Hepatocyte (in vitro differentiated cells): ENCODE results near the gene ASIC1. TPM values are rescaled to one million over a fixed set of nuclear protein-coding genes. Genes with fewer than 3 reads are reported as not detected.

ENCODE experiments used
- DNase-seq: peaks from one replicate; pipeline ENCODE4 v3.0.0-alpha.2; 2016; ENCODE audit warnings: low spot score
- H2AFZ ChIP-seq: fragments of 200-600 bp; sonication (generic); 2 replicates; pipeline ENCODE4 v1.6.0; 2016; ENCODE audit warnings: antibody characterized with exemption, mild to moderate bottlenecking
- H3K27ac ChIP-seq: fragments of 200-600 bp; sonication (generic); 2 replicates; pipeline ENCODE4 v1.5.1; 2016; ENCODE audit warnings: mild to moderate bottlenecking
- H3K27me3 ChIP-seq: fragments of 200-600 bp; sonication (generic); 2 replicates; pipeline ENCODE4 v1.6.1; 2016
- H3K36me3 ChIP-seq: fragments of 200-600 bp; sonication (generic); replicated peaks from 2 replicates; pipeline ENCODE4 v1.5.1; 2016; ENCODE audit warnings: low read depth; ENCODE audit not compliant: insufficient read depth
- H3K4me1 ChIP-seq: fragments of 200-600 bp; sonication (generic); 2 replicates; pipeline ENCODE4 v1.5.1; 2016; ENCODE audit warnings: mild to moderate bottlenecking, moderate library complexity; ENCODE audit not compliant: insufficient read depth
- H3K4me2 ChIP-seq: fragments of 200-600 bp; sonication (generic); 2 replicates; pipeline ENCODE4 v1.6.0; 2016
- H3K4me3 ChIP-seq: fragments of 200-600 bp; sonication (generic); 2 replicates; pipeline ENCODE4 v1.5.1; 2016; ENCODE audit warnings: mild to moderate bottlenecking
- H3K79me2 ChIP-seq: fragments of 200-600 bp; sonication (generic); 2 replicates; pipeline ENCODE4 v1.6.0; 2017; ENCODE audit warnings: mild to moderate bottlenecking
- H3K9me2 ChIP-seq: fragments of 200-600 bp; sonication (generic); replicated peaks from 2 replicates; pipeline ENCODE4 v1.6.0; 2017; ENCODE audit warnings: mild to moderate bottlenecking; ENCODE audit not compliant: insufficient read depth
- H3K9me3 ChIP-seq: fragments of 200-600 bp; sonication (generic); 2 replicates; pipeline ENCODE4 v1.5.1; 2016; ENCODE audit warnings: low read depth, mild to moderate bottlenecking
- H4K20me1 ChIP-seq: fragments of 200-600 bp; sonication (generic); 2 replicates; pipeline ENCODE4 v1.6.0; 2016; ENCODE audit warnings: mild to moderate bottlenecking; ENCODE audit not compliant: insufficient read depth, poor library complexity, severe bottlenecking
- CTCF ChIP-seq: fragments of 200-600 bp; sonication (generic); IDR thresholded peaks from 2 replicates; pipeline ENCODE4 v1.5.1; 2016; ENCODE audit warnings: antibody characterized with exemption, mild to moderate bottlenecking; ENCODE audit not compliant: poor library complexity
- EZH2 ChIP-seq: fragments of 200-600 bp; sonication (generic); IDR thresholded peaks from 2 replicates; pipeline ENCODE4 v1.6.1; 2016; ENCODE audit warnings: antibody characterized with exemption, mild to moderate bottlenecking, borderline replicate concordance
- EZH2phosphoT487 ChIP-seq: fragments of 200-600 bp; sonication (generic); IDR thresholded peaks from one replicate; pipeline ENCODE4 v1.6.1; 2018; ENCODE audit warnings: antibody characterized with exemption, mild to moderate bottlenecking, low read depth, moderate library complexity; ENCODE audit not compliant: unreplicated experiment, severe bottlenecking
- WGBS: methylation state at CpG from one replicate; pipeline ENCODE4 v1.1.6; 2016; ENCODE audit warnings: low lambda C conversion rate; ENCODE audit errors: missing lambda C conversion rate; 5-methylcytosine and 5-hydroxymethylcytosine counted together
- polyA plus RNA-seq: library from polyadenylated mRNA; unstranded; fragments of >200 nt; fragmentation: Nextera tagmentation; extraction: Ambion mirVana; gene quantifications from 2 replicates; pipeline ENCODE4 v1.2.1, GENCODE V29; 2016
- total RNA-seq: library from RNA; depleted of rRNA; stranded (reverse); fragments of >200 nt; gene quantifications from 2 replicates; pipeline ENCODE4 v1.2.3, GENCODE V29; 2014

ASIC1 gene
- total and polyA plus RNA-seq, 2 experiments from 2014 or later = 2.4 to 4.6 TPM

- no peak overlapping the region for H3K27ac ChIP-seq
- no peak for TF ChIP-seq EZH2phosphoT487
- no peak for TF ChIP-seq EZH2
- no peak for TF ChIP-seq CTCF
- DNase-seq = no peak
- H3K27me3 ChIP-seq = peaks cover 9% of the 10 kb centered on the region
- H3K9me2 ChIP-seq = no peaks in the 10 kb centered on the region
- H3K4me3 ChIP-seq = no peak overlapping the region
- no peaks in the 10 kb centered on the region for H3K4me1 ChIP-seq
- no peak overlapping the region for H2AFZ ChIP-seq
- H3K79me2 ChIP-seq = no peaks in the 10 kb centered on the region
- 97% methylated on average over 2 of the region's 2 CpGs for WGBS
- H3K9me3 ChIP-seq = no peaks in the 10 kb centered on the region
- no peak overlapping the region for H3K4me2 ChIP-seq
- no peaks in the 10 kb centered on the region for H4K20me1 ChIP-seq
- no peaks in the 10 kb centered on the region for H3K36me3 ChIP-seq
Observed at GRCh38 chr12:50061171-50061570, 3.8 kb downstream of the ASIC1 start.

GRCh38 chr12:50061946-50062686 lies 4.7 kb downstream of the ASIC1 start:
- no peaks in the 10 kb centered on the region for H3K27me3 ChIP-seq
- no peak overlapping the region for H3K4me2 ChIP-seq
- no peaks in the 10 kb centered on the region for H3K36me3 ChIP-seq
- no peak overlapping the region for H3K4me3 ChIP-seq
- TF ChIP-seq EZH2 (no peak), CTCF (no peak), EZH2phosphoT487 (no peak)
- no peaks in the 10 kb centered on the region for H3K9me3 ChIP-seq
- H3K4me1 ChIP-seq = no peaks in the 10 kb centered on the region
- no peaks in the 10 kb centered on the region for H3K9me2 ChIP-seq
- H2AFZ ChIP-seq = no peak overlapping the region
- no peak for DNase-seq
- no peaks in the 10 kb centered on the region for H4K20me1 ChIP-seq
- no peak overlapping the region for H3K27ac ChIP-seq
- no peaks in the 10 kb centered on the region for H3K79me2 ChIP-seq
- WGBS = 78% methylated on average over 6 of the region's 6 CpGs

GRCh38 chr12:50062728-50063460 lies 5.5 kb downstream of the ASIC1 start:
- no peaks in the 10 kb centered on the region for H3K9me3 ChIP-seq
- H3K27me3 ChIP-seq = no peaks in the 10 kb centered on the region
- H3K4me2 ChIP-seq = no peak overlapping the region
- no peaks in the 10 kb centered on the region for H3K36me3 ChIP-seq
- TF ChIP-seq CTCF = no peak
- no peak for TF ChIP-seq EZH2phosphoT487
- TF ChIP-seq EZH2 = no peak
- no peaks in the 10 kb centered on the region for H3K79me2 ChIP-seq
- no peak overlapping the region for H3K27ac ChIP-seq
- H4K20me1 ChIP-seq = no peaks in the 10 kb centered on the region
- no peak for DNase-seq
- H3K4me3 ChIP-seq = no peak overlapping the region
- no peaks in the 10 kb centered on the region for H3K9me2 ChIP-seq
- H2AFZ ChIP-seq = no peak overlapping the region
- no peaks in the 10 kb centered on the region for H3K4me1 ChIP-seq
- WGBS = 91% methylated on average over 5 of the region's 5 CpGs
